NCI-H748 (cell line): ENCODE measurements around the gene NPW.
"Not testable (repeated sequence)": the region's sequence is repeated elsewhere in the genome, so short reads cannot be mapped to it uniquely, and the experiment has no call there.

ENCODE experiments used
- DNase-seq: peaks from one replicate; lab custom pipeline; 2025; ENCODE audit not compliant: unreplicated experiment; lab: John Stamatoyannopoulos, UW

The NPW gene

GRCh38 chr16:2019921-2020831 lies 591 bp downstream of the NPW start:
- DNase-seq, result peak; percentile 26

- no peak for DNase-seq
These were observed 3.1 kb downstream of the NPW start for GRCh38 chr16:2022723-2023091.

GRCh38 chr16:2023092-2024031 lies 3.8 kb downstream of the NPW start:
- peak; percentile 81 for DNase-seq

GRCh38 chr16:2024032-2024420 lies 4.4 kb downstream of the NPW start:
- no peak for DNase-seq

- DNase-seq, result no peak
These were observed 5.7 kb downstream of the NPW start for GRCh38 chr16:2025251-2025650.

- DNase-seq, result no peak
These were observed 6.4 kb downstream of the NPW start for GRCh38 chr16:2025878-2026460.

DNA sequence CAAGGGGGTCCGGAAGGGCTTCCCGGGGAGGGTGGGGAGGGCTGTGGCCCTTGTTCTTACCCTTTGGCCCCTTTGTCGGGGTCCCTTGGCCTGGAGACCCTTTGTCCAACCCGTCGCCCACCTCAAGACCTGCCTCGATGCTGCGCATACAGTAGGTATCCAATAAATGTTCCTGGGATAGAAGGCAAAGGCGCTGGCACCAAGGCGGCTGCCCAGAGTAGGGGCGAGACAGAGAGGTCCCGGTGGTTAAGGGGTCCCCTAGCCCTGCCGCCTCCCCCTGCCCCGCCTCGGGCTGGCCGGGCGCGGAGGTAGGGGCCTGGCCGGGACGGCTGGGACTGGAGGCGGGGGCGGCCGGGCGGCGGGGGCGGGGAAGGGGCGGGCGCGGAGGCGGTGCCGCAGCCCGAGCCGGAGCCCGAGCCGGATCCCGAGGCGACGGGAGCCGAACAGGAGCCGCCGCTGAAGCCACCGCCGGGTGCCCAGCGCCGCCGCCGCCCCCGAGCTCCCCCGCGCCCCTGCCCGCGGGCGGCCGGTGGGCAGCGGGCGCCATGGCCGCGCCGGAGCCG lies 7.0 kb downstream of the NPW start, which contains the start of gene NHERF2:
NHERF2 (plus strand) TSS at position 442 of the 563 bp plus-strand sequence; CDS start at position 546, 104 bp downstream.
- peak; percentile 42 for DNase-seq

GRCh38 chr16:2027024-2028010 lies 7.7 kb downstream of the NPW start:
- peak; percentile 42 for DNase-seq

DNA sequence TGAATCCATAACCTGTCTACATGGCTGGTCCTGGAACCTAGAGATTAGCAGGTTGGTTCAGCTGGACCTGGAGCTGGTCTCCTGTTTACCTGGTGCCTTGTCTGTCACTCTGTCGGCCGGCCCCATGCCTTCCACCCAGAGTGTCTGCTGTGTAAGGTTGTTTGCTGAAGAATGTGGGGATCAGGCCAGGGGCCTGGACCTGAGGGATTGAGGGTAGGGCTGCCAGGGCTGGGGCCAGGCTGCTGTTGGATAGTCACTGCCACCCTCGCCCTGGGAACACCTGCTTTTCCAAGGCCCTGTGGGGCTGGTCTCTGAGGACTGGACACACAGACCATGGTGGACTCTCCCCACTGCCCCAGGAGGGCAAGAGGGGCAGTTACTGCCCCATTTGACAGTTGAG lies 8.6 kb downstream of the NPW start:
- no peak for DNase-seq

GRCh38 chr16:2028620-2029220 lies 9.1 kb downstream of the NPW start:
- no peak for DNase-seq

GRCh38 chr16:2029350-2029749 lies 9.8 kb downstream of the NPW start:
- DNase-seq, result no peak

- no peak for DNase-seq
These were observed 10.5 kb downstream of the NPW start for GRCh38 chr16:2030036-2030435.

GRCh38 chr16:2031081-2031577 lies 11.5 kb downstream of the NPW start:
- no peak for DNase-seq

- no peak for DNase-seq
These were observed 12.9 kb downstream of the NPW start for GRCh38 chr16:2032285-2033056.

DNA sequence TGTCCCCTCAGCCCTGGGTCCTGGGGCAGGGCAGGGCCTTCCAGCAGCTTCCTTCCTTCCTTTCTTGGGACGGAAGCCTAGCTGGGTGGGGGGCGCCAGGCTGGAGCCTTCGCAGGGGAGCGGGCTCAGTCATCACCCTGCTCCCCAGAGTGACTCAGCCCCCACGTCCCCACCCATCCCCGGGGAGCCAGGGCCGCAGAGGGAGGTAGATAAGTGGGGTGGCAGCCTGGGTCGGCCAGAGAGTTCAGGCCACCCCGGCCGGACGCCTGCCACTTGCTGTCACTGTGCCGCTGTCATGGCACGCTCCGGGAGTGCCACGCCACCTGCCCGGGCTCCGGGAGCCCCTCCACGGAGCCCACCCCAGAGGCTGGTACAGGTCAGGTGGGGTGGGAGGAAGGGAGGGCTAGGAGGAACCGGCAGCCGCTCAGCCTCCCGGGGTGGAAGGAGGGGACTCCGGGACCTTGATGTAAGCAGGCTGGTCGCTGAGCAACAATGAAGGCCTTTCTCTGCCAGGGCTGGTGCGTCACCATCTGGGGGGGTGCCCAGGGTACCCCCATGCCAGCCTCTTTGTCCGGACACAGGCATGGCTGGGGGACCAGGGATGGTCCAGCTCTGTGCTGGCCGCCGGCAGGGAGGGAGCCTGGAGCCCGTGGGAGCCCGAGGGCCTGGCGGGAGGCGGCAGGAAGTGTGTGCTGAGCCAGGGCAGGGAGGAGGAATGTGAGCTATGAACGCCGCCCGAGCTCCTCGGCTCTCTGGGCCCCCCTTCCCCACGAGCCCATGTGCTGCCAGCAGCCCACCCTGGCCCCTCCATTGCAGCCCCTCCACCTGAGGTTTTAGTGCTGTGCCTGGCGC lies 13.7 kb downstream of the NPW start:
- no peak for DNase-seq

DNA sequence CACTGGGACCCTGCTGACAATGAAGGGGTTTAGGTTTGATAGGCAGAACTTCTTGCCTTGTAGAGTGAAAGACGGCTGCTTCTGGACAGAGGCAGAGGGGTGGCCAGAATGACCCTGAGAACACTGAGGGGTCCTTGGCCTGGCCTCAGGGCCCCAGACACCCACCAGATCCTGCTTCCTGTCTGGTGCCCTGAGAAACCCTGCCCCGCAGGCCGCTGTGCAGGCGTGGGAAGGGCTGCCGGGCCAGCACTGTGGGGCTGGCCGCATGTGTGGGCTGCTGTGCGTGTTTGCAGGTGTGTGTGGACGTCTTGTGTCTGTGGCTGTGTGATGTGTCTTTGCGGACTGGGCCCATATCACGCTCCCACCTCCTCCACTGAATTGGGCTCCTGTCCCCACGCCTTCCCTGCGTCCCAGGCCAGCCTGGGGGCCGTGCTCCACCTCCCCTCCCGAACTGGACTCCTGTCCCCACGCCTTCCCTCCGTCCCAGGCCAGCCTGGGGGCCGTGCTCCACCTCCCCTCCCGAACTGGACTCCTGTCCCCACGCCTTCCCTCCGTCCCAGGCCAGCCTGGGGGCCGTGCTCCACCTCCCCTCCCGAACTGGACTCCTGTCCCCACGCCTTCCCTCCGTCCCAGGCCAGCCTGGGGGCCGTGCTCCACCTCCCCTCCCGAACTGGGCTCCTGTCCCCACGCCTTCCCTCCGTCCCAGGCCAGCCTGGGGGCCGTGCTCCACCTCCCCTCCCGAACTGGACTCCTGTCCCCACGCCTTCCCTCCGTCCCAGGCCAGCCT lies 14.5 kb downstream of the NPW start:
- not testable (repeated sequence) for DNase-seq
